Measurements from ENCODE around the gene GOLIM4.
"Not testable (repeated sequence)": the region's sequence is repeated elsewhere in the genome, so short reads cannot be mapped to it uniquely, and the experiment has no call there.

Gene GOLIM4

DNA sequence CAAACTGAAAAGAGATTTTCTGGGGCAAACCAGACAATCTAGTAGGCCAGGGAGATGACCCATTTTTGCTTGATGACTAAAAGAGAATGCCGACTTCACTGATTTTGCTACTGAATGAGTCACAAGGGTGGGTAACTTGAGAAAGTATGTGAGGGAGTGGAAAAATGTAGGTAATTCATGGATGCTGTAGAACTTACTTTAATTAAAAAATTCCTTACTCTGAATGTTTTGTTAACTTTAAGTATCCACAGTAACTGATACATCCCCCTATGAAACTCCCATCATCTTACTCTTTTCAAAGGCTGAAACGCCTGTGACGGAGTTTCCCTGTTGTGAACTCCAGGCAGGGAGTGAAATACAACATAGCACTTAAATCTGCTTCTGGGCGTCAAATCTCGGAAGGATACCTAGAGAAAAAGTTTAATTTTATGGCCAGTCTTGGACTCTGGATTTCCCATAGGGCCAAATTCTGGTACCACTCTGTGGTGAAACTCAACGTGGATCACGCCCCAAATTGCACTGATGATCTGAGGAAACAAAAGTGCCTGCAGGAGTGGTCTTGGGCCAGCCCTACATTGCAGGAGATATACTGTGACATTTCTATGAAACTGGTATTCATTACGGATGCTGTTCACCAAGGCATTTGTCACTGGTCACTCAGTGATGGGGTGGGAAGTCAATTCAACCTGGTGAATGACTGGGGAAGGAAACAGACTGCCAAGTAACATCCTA lies 24.0 kb downstream of the GOLIM4 start:
- no peak for DNase-seq

GRCh38 chr3:168070919-168071318 lies 24.8 kb downstream of the GOLIM4 start:
- DNase-seq, result no peak

DNA sequence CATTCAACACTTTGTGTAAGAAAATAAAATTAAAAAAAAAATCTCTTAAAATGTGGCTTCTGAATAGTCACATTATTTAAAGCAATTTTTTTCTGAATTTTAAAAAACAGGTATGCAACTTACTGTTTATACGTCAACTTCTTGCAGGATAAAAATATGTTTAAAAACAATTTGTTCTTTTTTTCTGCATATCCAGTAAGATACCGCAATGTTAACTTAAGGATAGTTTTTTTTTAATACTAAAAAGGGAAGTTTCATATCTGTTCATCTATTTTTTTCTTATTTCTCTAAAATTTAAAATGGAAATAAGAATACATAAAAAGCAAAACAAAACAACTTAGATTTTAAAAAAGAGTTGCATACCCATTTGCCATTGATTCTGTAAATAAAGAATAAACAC lies 27.4 kb downstream of the GOLIM4 start:
- no peak for DNase-seq

- no peak for DNase-seq
Observed at GRCh38 chr3:168066882-168067281, 28.8 kb downstream of the GOLIM4 start.

GRCh38 chr3:168065569-168065968 lies 30.2 kb downstream of the GOLIM4 start:
- DNase-seq, result no peak

DNA sequence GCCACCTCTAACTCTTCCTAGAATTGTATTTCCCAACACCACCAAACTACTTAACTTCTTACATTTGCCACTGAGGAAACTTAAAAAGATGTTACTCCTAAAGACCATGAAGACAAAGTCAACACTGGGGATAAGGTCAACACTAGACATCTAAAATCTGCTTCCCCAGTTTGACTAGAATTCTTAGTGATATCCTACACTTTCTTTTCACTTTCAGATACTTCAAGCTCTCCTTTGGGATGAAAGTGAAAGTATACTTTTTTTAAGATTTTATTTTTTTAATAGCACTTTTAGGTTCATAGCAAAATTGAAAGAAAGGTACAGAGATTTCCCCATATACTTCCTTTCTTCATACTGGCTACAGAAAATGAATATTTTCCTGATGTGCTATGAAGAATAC lies 32.6 kb downstream of the GOLIM4 start:
- no peak for DNase-seq

DNA sequence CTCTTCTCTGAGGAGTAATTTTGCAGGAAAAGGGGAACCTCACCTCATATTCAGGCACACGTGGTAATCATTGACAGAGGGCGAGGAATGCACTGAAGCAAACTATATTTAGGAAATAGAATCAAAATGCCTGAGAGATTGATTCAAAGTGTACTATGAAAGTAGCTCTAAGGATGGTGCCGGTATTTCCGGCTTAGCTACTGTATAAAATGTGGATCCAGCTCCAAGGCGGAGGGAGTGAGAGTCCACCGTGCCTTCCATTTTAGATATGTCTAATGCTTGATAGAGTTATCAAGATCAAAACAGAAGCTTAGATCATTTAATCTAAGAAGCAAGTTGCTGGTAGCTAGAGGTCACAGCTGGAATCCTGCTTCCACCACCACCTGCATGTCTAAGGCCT lies 33.0 kb downstream of the GOLIM4 start:
- no peak for DNase-seq

DNA sequence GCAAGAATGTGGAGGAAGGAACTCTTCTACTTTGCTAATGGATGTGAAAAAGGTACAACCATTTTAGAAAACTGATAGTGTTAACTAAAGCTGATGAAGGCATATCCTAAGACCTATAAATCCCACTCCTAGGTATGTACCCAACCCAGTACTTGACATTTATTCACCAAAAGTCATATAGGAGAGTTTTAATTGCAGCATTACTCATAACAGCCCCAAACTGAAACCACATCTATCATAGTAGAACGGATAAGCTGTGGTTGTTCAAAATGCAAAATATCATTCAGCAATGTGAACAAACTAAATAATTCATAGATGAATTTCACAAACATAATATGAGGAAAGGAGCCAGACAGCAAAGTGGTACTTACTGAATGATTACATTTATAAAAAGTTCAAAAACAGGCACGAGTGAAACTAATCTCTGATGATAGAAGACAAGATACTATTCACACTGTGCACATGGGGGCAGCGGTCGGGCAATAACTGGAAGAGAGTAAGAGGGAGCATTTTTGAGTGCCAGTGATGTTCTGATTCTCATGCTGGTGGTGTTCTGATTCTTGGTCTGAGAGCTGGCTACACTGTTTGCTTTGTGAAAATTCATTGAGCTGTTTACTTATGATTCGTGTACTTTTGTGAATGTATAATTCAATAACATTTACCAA lies 34.3 kb downstream of the GOLIM4 start:
- DNase-seq, result peak; percentile 41

DNA sequence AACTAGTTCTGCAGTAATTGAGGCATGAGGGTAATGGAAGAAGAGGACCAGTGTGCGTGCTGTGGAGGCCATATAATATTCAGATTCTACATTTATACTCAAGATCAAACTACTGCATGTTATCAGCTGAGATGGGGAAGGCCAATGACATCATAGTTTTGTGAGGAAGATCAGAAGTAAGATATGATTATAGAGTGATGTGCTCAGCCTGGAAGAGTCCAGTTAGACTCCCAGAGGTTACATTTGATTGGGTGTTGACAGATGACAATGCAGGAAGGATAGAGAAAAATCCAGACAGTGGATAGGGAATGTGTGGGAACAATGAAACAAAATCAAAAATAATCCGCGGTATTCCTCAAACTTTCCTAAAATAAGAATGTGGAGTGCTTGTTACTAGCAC lies 35.4 kb downstream of the GOLIM4 start:
- no peak for DNase-seq

DNA sequence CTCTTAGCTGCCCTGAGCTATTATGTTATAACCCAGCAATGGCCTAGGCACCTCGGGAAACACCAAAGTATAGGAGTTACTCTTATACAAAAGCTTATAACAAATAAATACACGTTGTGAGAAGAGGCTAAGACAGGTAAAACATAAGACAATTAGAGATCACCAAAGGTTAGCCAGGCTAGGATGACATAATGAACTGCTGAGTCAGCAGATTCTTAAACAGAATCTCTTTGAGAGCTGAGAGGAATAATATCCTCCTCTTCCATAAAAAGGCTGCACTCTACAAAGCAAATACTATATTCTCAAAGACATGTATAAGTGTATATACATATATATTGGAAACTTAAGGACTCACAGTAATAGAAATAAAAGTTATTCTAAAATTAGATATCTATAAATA lies 37.2 kb downstream of the GOLIM4 start:
- DNase-seq, result no peak

GRCh38 chr3:168056398-168057230 lies 39.1 kb downstream of the GOLIM4 start:
- not testable (repeated sequence) for DNase-seq

DNA sequence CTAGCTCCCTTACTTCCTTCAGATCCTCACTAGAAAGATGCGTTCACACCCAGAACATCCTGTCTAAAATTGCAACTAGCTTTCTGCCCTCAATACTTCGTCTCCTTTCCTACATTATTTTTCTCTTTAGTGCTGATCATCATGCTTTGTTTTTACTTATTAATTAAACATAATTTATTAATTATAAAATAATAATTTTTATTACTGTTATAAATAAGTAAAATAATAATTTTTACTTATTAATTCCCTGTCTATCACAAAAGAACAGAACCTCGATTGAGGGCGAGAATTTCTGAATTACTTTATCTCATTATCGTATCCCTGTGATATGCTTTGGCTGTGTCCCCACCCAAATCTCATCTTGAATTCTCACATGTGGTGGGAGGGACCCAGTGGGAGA lies 41.3 kb downstream of the GOLIM4 start:
- peak; percentile 20 for DNase-seq

DNA sequence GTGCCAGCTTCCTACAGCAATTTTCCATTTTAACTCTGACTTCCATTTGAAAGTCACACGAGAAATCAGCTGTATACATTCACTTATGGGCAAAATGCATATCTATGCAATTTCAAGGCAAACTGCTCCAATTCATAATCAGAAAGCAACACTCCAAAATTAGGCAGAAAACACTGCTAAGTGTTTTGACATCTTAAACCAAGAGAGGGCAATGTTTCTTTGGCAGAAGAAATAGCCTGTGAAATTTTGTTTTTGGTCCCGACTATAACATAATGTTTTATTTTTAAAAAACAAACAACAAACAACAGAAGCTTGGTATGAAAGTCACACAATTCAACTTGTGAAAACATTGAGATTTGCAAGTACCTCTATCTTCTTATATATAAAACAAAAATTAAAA lies 42.6 kb downstream of the GOLIM4 start:
- peak; percentile 19 for DNase-seq

DNA sequence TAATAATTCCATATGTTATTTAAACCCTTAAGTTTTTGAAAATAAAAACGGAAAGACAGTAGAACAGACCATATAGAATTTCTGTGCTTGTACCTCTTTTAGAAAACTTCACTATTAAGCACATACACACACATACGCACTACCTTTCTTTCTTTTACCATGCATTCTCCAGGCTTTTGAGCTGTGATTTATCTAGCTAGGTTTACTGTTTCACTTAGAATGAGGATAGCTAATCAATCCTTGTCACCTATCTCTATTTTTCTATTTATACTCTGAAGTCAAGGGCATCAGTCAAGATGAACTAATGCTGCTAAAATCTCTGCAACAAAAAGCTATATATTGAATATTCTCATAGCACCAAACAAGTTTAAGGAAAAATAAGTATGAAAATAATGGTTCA lies 43.2 kb downstream of the GOLIM4 start:
- no peak for DNase-seq

DNA sequence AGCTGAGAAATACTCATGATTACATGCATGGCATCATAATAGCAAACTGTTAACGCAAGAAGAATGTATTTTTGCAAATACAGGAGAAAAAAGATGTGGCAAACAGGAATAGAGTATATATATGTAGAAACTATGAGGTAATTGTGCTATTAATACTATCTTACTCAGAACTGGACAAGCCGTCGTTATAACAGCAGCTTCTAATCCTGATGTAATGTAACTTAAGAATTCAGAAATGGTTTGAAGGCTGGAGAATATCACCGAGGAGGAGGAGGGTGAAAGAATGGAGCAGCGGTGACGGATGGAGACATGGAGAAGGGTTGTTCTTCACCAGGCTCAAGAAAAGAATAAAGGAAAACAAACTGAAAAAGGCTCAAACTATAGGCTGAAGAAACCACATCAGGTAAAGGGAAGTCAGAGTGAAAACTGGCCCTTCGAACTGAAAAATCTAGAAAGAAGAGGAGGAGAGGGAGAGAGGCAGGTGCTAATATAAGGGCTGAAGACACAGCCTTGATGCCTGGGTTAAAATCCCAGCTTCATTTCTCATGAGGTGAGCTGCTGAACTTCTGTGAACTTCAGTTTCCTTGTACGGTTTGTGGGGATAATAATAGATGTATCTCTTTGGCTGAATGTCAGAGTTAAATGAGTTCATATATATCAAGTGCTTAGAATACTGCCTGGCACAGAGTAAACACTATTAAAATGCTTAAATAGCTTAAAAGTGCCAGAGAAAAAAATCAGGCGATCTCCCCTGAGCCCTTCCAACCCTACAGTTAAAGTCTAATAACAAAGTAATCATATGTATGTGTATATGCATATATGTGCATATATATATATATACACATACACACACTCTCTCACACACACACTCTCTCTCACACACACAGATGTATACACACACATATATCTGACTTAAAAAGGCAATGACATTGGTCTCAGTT lies 43.9 kb downstream of the GOLIM4 start:
- no peak for DNase-seq

GRCh38 chr3:168051070-168051469 lies 44.7 kb downstream of the GOLIM4 start:
- no peak for DNase-seq

- no peak for DNase-seq
Observed at GRCh38 chr3:168049367-168049974, 46.3 kb downstream of the GOLIM4 start.

DNA sequence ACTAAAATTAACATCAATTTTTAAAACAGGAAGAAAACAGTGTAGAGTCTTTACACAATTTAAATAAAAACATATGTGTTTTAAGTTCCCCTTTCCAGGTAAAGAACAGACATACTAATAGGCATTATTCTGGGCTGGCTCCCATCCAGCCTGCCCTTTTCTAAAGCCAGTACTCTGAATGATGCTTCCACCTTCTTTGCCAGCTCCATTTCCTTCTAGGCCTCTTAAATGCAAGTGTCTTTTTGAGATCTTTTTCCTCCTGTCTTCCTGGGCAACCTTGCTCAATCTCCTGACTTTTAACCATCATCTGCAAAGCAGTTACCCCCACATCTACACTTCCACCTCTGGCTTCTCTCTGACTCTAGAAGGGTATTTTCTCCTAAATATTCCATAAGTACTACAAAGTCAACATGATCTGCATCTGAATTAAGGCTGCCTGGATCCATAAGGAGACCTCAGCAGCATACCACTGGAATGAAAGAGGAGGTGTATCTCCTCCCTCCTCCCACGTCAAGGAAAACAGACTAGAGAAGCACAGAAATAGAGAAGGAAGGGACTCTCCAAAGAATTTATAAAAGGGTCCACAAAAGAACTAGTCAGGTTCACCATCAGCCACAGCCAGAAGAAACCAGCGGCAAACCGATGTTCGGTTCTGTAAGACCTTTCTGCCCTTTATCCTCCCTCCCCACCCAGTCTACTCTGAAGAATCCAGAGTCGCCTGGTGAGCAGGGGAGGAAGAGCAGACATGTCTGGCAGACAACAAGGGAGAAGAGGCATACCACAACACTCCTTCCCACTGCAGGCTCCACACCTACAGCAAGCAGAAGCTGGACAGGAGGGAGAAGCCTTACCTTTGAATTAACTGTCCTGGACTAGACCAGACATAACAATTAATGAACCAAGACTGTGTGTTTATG lies 47.1 kb downstream of the GOLIM4 start:
- no peak for DNase-seq

- no peak for DNase-seq
Observed at GRCh38 chr3:168047936-168048335, 47.8 kb downstream of the GOLIM4 start.

GRCh38 chr3:168047190-168047795 lies 48.4 kb downstream of the GOLIM4 start:
- peak; percentile 92 for DNase-seq

GRCh38 chr3:168044049-168044448 lies 51.7 kb downstream of the GOLIM4 start:
- DNase-seq, result no peak
